Activated CD4-positive, alpha-beta T cell treated with anti-CD3 and anti-CD28 coated beads, Interleukin-2, Interleukin-4, amounts not matched to agents 100 ng/mL and 50 ng/mL, durations not matched to agents 16 hours and 8 hours (primary cell): ENCODE measurements around the gene LRRC36.
A peak's percentile ranks its signal among the peaks of the same experiment; 100 is the strongest.

Source experiments
- DNase-seq: peaks from one replicate; pipeline ENCODE4 v3.0.0-alpha.2; 2020; ENCODE audit warnings: low spot score

The LRRC36 gene

GRCh38 chr16:67390816-67391423 is 64.3 kb downstream of the LRRC36 start:
- no peak for DNase-seq

GRCh38 chr16:67391424-67392300 is 65.0 kb downstream of the LRRC36 start:
- no peak for DNase-seq

- DNase-seq = no peak
These were observed 65.9 kb downstream of the LRRC36 start for GRCh38 chr16:67392301-67393059.

GRCh38 chr16:67393111-67393787 is 66.6 kb downstream of the LRRC36 start, which contains the start of gene TPPP3:
TSS of gene TPPP3 (minus strand) at chr16:67393498. CDS start at chr16:67391111, 2,387 bp downstream.
- peak; percentile 31 for DNase-seq

GRCh38 chr16:67393788-67394154 is 67.2 kb downstream of the LRRC36 start:
- DNase-seq = no peak

- no peak for DNase-seq
These were observed 67.8 kb downstream of the LRRC36 start for GRCh38 chr16:67394155-67395104.

- no peak for DNase-seq
These were observed 68.5 kb downstream of the LRRC36 start for GRCh38 chr16:67395105-67395457.

- no peak for DNase-seq
These were observed 69.0 kb downstream of the LRRC36 start for GRCh38 chr16:67395458-67396158.

- no peak for DNase-seq
These were observed 69.8 kb downstream of the LRRC36 start for GRCh38 chr16:67396159-67397035.

- DNase-seq = no peak
These were observed 70.6 kb downstream of the LRRC36 start for GRCh38 chr16:67397036-67397801.

GRCh38 chr16:67397812-67398545 is 71.4 kb downstream of the LRRC36 start:
- DNase-seq = no peak

GRCh38 chr16:67398546-67399217 is 72.1 kb downstream of the LRRC36 start:
- DNase-seq = no peak

- DNase-seq = peak; percentile 51
These were observed 72.7 kb downstream of the LRRC36 start for GRCh38 chr16:67399218-67399733.

- DNase-seq = no peak
These were observed 73.4 kb downstream of the LRRC36 start for GRCh38 chr16:67399749-67400704.

- no peak for DNase-seq
These were observed 74.3 kb downstream of the LRRC36 start for GRCh38 chr16:67400901-67401300.
